Mesothelial cell of epicardium (in vitro differentiated cells): ENCODE data around the gene CASP10. TPM values are rescaled to one million over a fixed set of nuclear protein-coding genes. Genes with fewer than 3 reads are reported as not detected.
A peak's percentile ranks its signal among the peaks of the same experiment; 100 is the strongest.

Source experiments
- DNase-seq, 2 experiments: peaks; one replicate each; pipeline ENCODE4 v3.0.0; 2021; ENCODE audit warnings: low spot score in 2 of 2; ENCODE audit not compliant: unreplicated experiment in 2 of 2
- H3K27ac Mint-ChIP-seq: 2 replicates; pipeline ENCODE4 v1.8.0; 2021; ENCODE audit warnings: mixed read lengths
- H3K27me3 Mint-ChIP-seq: 2 replicates; pipeline ENCODE4 v1.8.0; 2021; ENCODE audit warnings: low read depth, mixed read lengths
- H3K36me3 Mint-ChIP-seq: 2 replicates; pipeline ENCODE4 v1.8.0; 2021; ENCODE audit warnings: mixed read lengths
- H3K4me1 Mint-ChIP-seq: 2 replicates; pipeline ENCODE4 v1.8.0; 2021; ENCODE audit warnings: mixed read lengths
- H3K4me3 Mint-ChIP-seq: 2 replicates; pipeline ENCODE4 v1.8.0; 2021; ENCODE audit warnings: mild to moderate bottlenecking, moderate library complexity, mixed read lengths
- H3K9me3 Mint-ChIP-seq: 2 replicates; pipeline ENCODE4 v1.8.0; 2021; ENCODE audit warnings: mixed read lengths
- CTCF ChIP-seq: fragments of 200-600 bp; sonication (generic); IDR thresholded peaks from one replicate; pipeline ENCODE4 v1.5.0; 2021; ENCODE audit warnings: antibody characterized with exemption; ENCODE audit not compliant: unreplicated experiment
- total RNA-seq: library from RNA; stranded (reverse); gene quantifications from 3 replicates; pipeline ENCODE4 v1.2.1, GENCODE V29; 2021

CASP10 gene
- total RNA-seq, 1 donor from 2014 or later = 3.1 TPM

GRCh38 chr2:201228912-201229290, 46.0 kb downstream of the CASP10 start:
- H3K36me3 Mint-ChIP-seq = no peaks in the 10 kb centered on the region
- H3K27ac Mint-ChIP-seq = no peak overlapping the region
- no peak for DNase-seq
- H3K27me3 Mint-ChIP-seq = peaks cover 19% of the 10 kb centered on the region
- no peak overlapping the region for H3K4me3 Mint-ChIP-seq
- TF ChIP-seq CTCF = no peak
- H3K9me3 Mint-ChIP-seq = no peaks in the 10 kb centered on the region
- peaks cover 10% of the 10 kb centered on the region for H3K4me1 Mint-ChIP-seq

DNA sequence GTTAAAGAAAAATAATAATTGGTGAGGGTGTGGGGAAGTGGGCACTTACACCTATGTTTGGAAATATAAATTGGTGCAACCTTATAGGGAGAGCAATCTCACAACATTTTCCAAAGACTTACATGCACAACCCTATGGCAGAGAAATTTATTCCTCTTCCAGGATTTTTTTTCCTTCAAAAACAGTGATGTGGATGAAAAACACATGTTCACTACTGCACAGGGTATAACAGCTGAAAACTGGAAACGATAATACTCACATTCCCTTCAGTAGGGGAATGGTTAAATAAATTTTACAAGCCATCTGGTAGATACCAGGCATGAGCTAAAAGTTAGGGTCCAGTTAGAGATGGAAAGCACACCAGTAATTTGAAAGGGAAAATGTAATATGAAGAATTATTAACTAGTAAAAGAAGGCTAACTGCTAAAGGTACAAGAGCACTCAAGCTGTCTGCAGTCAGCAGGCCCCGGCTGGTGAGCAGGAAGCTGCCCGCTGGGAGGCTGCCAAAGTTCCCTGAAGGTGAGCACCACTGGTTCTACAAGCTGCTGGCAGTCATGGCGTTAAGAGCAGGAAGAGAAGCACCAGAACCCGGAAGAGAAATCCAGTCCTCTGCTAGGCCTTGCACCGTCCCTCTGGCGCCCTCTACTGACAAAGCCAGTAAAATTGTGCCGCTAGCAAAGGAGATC, 49.0 kb downstream of the CASP10 start:
- H3K27me3 Mint-ChIP-seq = peaks cover 14% of the 10 kb centered on the region
- no peaks in the 10 kb centered on the region for H3K9me3 Mint-ChIP-seq
- peak overlapping the region; percentile 85 for H3K27ac Mint-ChIP-seq
- H3K4me3 Mint-ChIP-seq = peak overlapping the region; percentile 49
- DNase-seq = peak; percentile 63 to 77
- H3K4me1 Mint-ChIP-seq = peaks cover 18% of the 10 kb centered on the region
- peak; percentile 69 for TF ChIP-seq CTCF
- no peaks in the 10 kb centered on the region for H3K36me3 Mint-ChIP-seq

- H3K36me3 Mint-ChIP-seq = no peaks in the 10 kb centered on the region
- H3K27me3 Mint-ChIP-seq = peaks cover 10% of the 10 kb centered on the region
- H3K4me1 Mint-ChIP-seq = peaks cover 18% of the 10 kb centered on the region
- peak; percentile 20 for TF ChIP-seq CTCF
- no peak overlapping the region for H3K27ac Mint-ChIP-seq
- peak overlapping the region; percentile 49 for H3K4me3 Mint-ChIP-seq
- no peaks in the 10 kb centered on the region for H3K9me3 Mint-ChIP-seq
- no peak for DNase-seq
Observed at GRCh38 chr2:201232467-201232815, 49.5 kb downstream of the CASP10 start.

DNA sequence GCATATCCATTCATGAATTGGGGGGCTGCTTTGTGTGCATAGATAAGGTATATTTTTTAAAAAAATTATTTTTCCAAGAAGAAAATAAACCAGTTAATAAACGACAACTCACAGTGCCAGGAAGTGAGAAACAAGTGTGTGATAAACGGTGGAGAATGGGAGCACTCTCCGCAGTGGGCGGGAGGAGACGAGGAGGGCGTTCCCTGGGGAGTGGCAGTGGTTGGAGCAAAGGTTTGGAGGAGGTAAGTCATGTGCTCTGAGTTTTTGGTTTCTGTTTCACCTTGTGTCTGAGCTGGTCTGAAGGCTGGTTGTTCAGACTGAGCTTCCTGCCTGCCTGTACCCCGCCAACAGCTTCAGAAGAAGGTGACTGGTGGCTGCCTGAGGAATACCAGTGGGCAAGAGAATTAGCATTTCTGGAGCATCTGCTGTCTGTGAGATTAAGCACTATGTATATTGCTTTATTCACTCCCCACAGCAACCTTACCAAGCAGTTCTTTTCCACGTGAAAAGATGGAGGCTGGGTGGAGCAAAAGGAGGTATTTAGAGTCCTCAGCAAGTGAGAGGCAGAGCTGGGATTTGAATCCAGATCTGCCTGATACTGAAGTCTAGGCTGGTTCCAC, 50.4 kb downstream of the CASP10 start:
- peaks cover 10% of the 10 kb centered on the region for H3K27me3 Mint-ChIP-seq
- H3K4me1 Mint-ChIP-seq = peaks cover 18% of the 10 kb centered on the region
- no peaks in the 10 kb centered on the region for H3K36me3 Mint-ChIP-seq
- peak overlapping the region; percentile 3 for H3K27ac Mint-ChIP-seq
- DNase-seq = no peak
- no peaks in the 10 kb centered on the region for H3K9me3 Mint-ChIP-seq
- H3K4me3 Mint-ChIP-seq = peak overlapping the region; percentile 22
- no peak for TF ChIP-seq CTCF

- Mint-ChIP-seq H3K4me1 (peaks cover 18% of the 10 kb centered on the region), H3K9me3 (no peaks in the 10 kb centered on the region), H3K27ac (no peak overlapping the region), H3K4me3 (peak overlapping the region; percentile 22), H3K27me3 (peaks cover 6% of the 10 kb centered on the region), H3K36me3 (no peaks in the 10 kb centered on the region)
- TF ChIP-seq CTCF = no peak
- DNase-seq = no peak
Observed at GRCh38 chr2:201233812-201234662, 51.1 kb downstream of the CASP10 start.
